Sigmoid colon (tissue), 3 donors: ENCODE measurements around the gene IL1RAPL2.

Experiments used
- CTCF ChIP-seq, 4 experiments: fragments of 450-650 bp in 3 of 4; fragments of 200-600 bp in 1 of 4; IDR thresholded peaks; one replicate each; pipeline ENCODE4 v1.5.1; 2016 to 2019; ENCODE audit warnings: antibody characterized with exemption in 4 of 4, mild to moderate bottlenecking in 3 of 4, moderate library complexity in 2 of 4
- POLR2A ChIP-seq, 2 donors: fragments of 450-650 bp; IDR thresholded peaks; one replicate each; pipeline ENCODE4 v1.6.1; 2016; ENCODE audit warnings: antibody characterized with exemption in 2 of 2, mild to moderate bottlenecking in 2 of 2, moderate library complexity in 2 of 2

DNA sequence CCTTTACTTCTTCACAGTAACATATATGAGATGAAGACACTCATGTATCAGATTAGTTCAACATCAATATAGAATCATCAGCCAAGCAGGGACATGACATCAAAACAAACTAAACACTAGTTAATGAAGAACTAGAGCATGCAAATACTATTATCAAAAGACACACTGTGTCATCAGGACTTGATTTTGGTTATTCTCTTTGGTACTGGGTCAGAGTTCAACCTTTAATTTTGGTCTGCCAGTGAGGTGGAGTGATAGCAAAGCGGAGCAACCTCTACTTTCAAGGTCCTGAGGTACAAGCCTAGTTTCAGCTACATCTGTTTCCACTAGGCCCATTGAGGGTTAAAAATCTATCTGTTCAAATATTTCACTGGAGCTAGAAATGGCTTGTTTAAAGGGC, 584.0 kb downstream of the IL1RAPL2 start:
- TF ChIP-seq CTCF (IDR thresholded peaks at IDR 0.05) (no peak), POLR2A (IDR thresholded peaks at IDR 0.05) (no peak)
